Tibial artery (tissue), 4 donors: Measurements from ENCODE around the gene AIMP2.
"Not testable (repeated sequence)": the region's sequence is repeated elsewhere in the genome, so short reads cannot be mapped to it uniquely, and the experiment has no call there.

Experiments
- DNase-seq, 2 donors: peaks; one replicate each; pipeline ENCODE4 v3.0.0-alpha.2; 2019
- H3K27ac ChIP-seq, 2 donors: fragments of 200-600 bp; sonication (generic) in 1 of 2; 1 replicate in 1 of 2; 2 replicates in 1 of 2; pipeline ENCODE4 v1.5.1; 2018 to 2019; ENCODE audit warnings: mild to moderate bottlenecking in 1 of 2
- H3K27me3 ChIP-seq, 2 donors: fragments of 200-600 bp; sonication (generic) in 1 of 2; one replicate each; pipeline versions ENCODE4 v1.5.1 to v1.6.0; 2016 to 2019
- H3K36me3 ChIP-seq, 3 donors: fragments of 200-600 bp; sonication (generic) in 2 of 3; one replicate each; pipeline ENCODE4 v1.5.1; 2016 to 2019; ENCODE audit warnings: mild to moderate bottlenecking in 2 of 3
- H3K4me1 ChIP-seq, 4 donors: fragments of 200-600 bp; sonication (generic) in 2 of 4; 1 replicate in 3 of 4; 2 replicates in 1 of 4; pipeline ENCODE4 v1.5.1; 2016 to 2019
- H3K4me3 ChIP-seq, 2 donors: fragments of 200-600 bp; sonication (generic) in 1 of 2; 1 replicate in 1 of 2; 2 replicates in 1 of 2; pipeline ENCODE4 v1.5.1; 2018 to 2019; ENCODE audit warnings: mild to moderate bottlenecking in 2 of 2
- H3K9me3 ChIP-seq, 3 donors: fragments of 200-600 bp; sonication (generic) in 1 of 3; one replicate each; pipeline ENCODE4 v1.5.1; 2016 to 2019
- intact Hi-C: fragments of 100-400 bp; cut with DNase I; formaldehyde crosslinking; loops from one replicate; pipeline ENCODE4 v1.15.0; 2023; ENCODE audit warnings: low total_unique reads
- TF ChIP-seq, protein P1 (sequence below), 2 experiments: fragments of 200-600 bp in 1 of 2; fragments of 450-650 bp in 1 of 2; IDR thresholded peaks; one replicate each; pipeline ENCODE4 v1.5.1; 2017 to 2019; ENCODE audit warnings: antibody characterized with exemption in 2 of 2, mild to moderate bottlenecking in 1 of 2, moderate library complexity in 1 of 2

AIMP2 gene

DNA sequence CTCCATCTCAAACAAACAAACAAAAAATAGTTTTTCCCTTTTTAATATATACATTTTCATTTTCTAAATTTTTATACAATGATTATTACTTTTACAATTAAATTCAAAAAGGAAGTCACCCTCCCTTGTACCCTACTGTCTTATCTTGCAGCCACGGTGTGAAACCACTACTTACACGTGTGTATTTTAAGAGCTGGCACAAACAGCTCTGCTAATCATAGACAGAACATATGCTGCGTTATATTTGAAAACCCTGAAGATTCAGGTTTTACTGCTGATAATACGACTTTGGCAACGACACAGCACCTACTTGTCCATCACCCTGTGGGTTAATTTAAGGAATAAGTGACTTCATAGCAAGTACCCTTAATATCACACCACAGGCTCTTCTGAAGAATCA, 23.1 kb downstream of the AIMP2 start:
- Histone ChIP-seq H3K4me1 (no peaks in the 10 kb centered on the region), H3K27me3 (no peaks in the 10 kb centered on the region), H3K36me3 (peaks cover 67 to 97% (median 67%) of the 10 kb centered on the region in 3 donors), H3K27ac (no peak overlapping the region), H3K9me3 (no peaks in the 10 kb centered on the region), H3K4me3 (no peak overlapping the region)
- no peak for DNase-seq
- TF ChIP-seq, protein P1, sequence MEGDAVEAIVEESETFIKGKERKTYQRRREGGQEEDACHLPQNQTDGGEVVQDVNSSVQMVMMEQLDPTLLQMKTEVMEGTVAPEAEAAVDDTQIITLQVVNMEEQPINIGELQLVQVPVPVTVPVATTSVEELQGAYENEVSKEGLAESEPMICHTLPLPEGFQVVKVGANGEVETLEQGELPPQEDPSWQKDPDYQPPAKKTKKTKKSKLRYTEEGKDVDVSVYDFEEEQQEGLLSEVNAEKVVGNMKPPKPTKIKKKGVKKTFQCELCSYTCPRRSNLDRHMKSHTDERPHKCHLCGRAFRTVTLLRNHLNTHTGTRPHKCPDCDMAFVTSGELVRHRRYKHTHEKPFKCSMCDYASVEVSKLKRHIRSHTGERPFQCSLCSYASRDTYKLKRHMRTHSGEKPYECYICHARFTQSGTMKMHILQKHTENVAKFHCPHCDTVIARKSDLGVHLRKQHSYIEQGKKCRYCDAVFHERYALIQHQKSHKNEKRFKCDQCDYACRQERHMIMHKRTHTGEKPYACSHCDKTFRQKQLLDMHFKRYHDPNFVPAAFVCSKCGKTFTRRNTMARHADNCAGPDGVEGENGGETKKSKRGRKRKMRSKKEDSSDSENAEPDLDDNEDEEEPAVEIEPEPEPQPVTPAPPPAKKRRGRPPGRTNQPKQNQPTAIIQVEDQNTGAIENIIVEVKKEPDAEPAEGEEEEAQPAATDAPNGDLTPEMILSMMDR (IDR thresholded peaks at IDR 0.05): no peak
- intact Hi-C loops: no loop called here

DNA sequence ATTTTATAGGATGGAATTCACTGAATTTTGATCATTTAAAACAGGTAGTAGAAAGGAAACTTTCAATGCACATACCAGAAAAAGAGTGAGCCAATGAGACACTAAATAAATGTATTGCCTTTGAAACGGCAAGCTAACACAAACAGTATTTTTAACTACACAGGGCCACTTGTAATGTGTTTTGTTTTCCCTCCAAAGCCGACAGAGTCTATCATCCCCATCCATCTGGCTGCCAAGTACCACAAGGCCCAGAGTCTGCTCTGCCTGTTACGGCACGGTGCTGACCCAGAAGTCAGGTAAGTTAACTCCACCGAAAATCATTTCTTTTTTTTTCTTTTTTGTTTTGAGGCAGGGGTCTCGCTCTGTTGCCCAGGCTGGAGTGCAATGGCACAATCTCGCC, 23.6 kb downstream of the AIMP2 start:
- intact Hi-C loops: no loop called here
- DNase-seq: peak in 1 of 2 donors; percentile 21
- TF ChIP-seq, protein P1 (IDR thresholded peaks at IDR 0.05): no peak
- Histone ChIP-seq H3K36me3 (peaks cover 66 to 97% (median 67%) of the 10 kb centered on the region in 3 donors), H3K27ac (no peak overlapping the region), H3K4me1 (no peaks in the 10 kb centered on the region), H3K4me3 (no peak overlapping the region), H3K27me3 (no peaks in the 10 kb centered on the region), H3K9me3 (no peaks in the 10 kb centered on the region)

DNA sequence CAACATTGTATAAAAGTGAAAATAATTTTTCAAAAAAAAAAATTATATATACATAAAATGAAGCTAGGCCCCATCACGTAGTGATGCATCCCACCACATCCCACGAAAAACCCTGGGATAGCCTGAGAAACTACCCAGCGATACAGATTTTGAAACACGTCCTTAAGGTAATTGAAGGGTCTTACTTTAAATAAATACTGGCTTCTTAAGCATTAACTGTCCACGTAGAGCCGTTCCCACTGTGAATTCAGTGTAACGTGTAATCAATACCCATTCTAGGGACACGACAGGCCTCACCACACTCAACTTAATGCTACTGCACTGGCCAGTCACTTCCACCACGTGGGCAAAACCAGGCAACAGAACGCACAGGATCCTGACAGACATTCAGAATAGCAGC, 26.1 kb downstream of the AIMP2 start:
- DNase-seq: no peak
- TF ChIP-seq, protein P1 (IDR thresholded peaks at IDR 0.05): no peak

DNA sequence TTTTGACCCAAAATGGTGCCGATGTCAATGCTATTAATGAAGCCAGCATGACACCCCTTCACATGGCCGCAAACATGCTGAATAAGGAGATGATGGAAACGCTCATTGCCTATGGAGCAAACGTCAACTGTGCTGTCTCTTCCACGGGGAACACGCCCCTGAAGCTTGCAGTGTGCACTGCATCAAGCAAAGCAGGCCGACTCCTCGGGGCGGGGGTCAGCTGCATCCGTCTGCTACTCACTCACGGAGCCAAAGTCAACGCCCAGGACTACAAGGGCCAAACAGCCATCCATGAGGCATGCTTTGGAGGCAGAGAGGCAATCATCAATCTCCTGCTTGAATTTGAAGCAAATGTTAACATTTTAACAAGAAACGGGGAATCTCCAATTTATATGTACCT, 26.6 kb downstream of the AIMP2 start:
- TF ChIP-seq, protein P1 (IDR thresholded peaks at IDR 0.05): no peak
- Histone ChIP-seq H3K4me3 (no peak overlapping the region), H3K27ac (no peak overlapping the region), H3K9me3 (no peaks in the 10 kb centered on the region), H3K4me1 (no peaks in the 10 kb centered on the region), H3K36me3 (peaks cover 74 to 97% (median 78%) of the 10 kb centered on the region in 3 donors), H3K27me3 (no peaks in the 10 kb centered on the region)
- intact Hi-C loops: no loop called here
- peak in 1 of 2 donors; percentile 34 for DNase-seq

More for the DNA sequence above, 26.1 kb downstream of the AIMP2 start:
- intact Hi-C loops: no loop called here
- H3K27ac ChIP-seq: no peak overlapping the region
- H3K27me3 ChIP-seq: no peaks in the 10 kb centered on the region
- H3K36me3 ChIP-seq: peaks cover 73 to 97% (median 74%) of the 10 kb centered on the region in 3 donors
- H3K4me3 ChIP-seq: no peak overlapping the region
- H3K4me1 ChIP-seq: no peaks in the 10 kb centered on the region
- H3K9me3 ChIP-seq: no peaks in the 10 kb centered on the region

DNA sequence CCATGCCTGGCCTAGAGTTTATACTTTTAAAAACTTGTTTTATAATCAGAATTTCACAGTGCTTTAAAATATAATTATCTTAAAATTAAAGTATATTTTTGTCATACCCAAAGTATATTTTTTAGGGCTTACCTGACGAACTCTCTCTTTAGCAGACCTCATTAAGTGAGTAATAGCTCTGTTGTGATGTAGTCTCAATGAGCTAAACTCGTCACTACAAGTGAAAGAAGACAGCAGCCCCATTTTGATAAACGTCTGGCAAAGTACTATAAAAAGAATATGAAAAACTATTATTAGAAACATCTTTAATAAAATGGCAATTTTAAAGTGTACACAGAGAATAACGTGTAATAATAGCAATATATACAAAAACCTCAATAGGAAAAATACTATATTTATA, 40.7 kb downstream of the AIMP2 start:
- Histone ChIP-seq H3K36me3 (peaks cover 68 to 79% (median 76%) of the 10 kb centered on the region in 3 donors), H3K27ac (no peak overlapping the region), H3K4me3 (no peak overlapping the region)

DNA sequence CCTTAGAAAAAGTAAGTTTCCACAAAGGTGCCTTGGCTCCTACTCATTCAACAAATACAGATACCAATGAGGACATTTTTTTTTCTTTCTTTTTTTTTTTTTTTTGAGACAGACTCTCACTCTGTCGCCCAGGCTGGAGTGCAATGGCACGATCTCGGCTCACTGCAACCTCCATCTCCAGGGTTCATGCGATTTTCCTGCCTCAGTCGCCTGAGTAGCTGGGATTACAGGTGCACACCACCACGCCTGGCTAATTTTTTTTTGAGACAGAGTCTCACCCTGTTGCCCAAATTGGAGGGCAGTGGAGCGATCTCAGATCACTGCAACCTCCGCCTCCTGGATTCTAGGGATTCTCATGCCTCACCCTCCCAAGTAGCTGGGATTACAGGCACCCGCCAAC, 42.1 kb downstream of the AIMP2 start:
- H3K9me3 ChIP-seq, intact Hi-C loops, H3K4me3 ChIP-seq, DNase-seq, H3K27ac ChIP-seq, H3K4me1 ChIP-seq, H3K27me3 ChIP-seq: not testable (repeated sequence)
- peaks cover 54 to 69% (median 62%) of the 10 kb centered on the region in 3 donors for H3K36me3 ChIP-seq

More for the DNA sequence above, 40.7 kb downstream of the AIMP2 start:
- Histone ChIP-seq H3K27me3 (no peaks in the 10 kb centered on the region), H3K9me3 (no peaks in the 10 kb centered on the region), H3K4me1 (no peaks in the 10 kb centered on the region)
- DNase-seq: no peak
- TF ChIP-seq, protein P1 (IDR thresholded peaks at IDR 0.05): no peak
- intact Hi-C loops: no loop called here
